Bronchial epithelial cell (primary cell): ENCODE measurements around the gene GLUD1. TPM values are rescaled to one million over a fixed set of nuclear protein-coding genes. Genes with fewer than 3 reads are reported as not detected.
A peak's percentile ranks its signal among the peaks of the same experiment; 100 is the strongest.
"Not testable (repeated sequence)": the region's sequence is repeated elsewhere in the genome, so short reads cannot be mapped to it uniquely, and the experiment has no call there.

Experiments used
- DNase-seq: peaks from one replicate; pipeline ENCODE4 v3.0.0-alpha.2; 2010; ENCODE audit warnings: low read depth
- FAIRE-seq: peaks from 2 replicates; lab custom pipeline; 2011; peaks lifted over from hg19 to GRCh38; lab: Jason Lieb, UNC
- H3K27me3 ChIP-seq: 2 replicates; pipeline ENCODE4 v1.5.1; 2011; ENCODE audit warnings: low read length; ENCODE audit not compliant: control insufficient read depth, insufficient read depth
- H3K36me3 ChIP-seq: 2 replicates; pipeline ENCODE4 v1.5.1; 2011; ENCODE audit warnings: low read length; ENCODE audit not compliant: control insufficient read depth, insufficient read depth
- H3K4me3 ChIP-seq: 2 replicates; pipeline ENCODE4 v1.5.1; 2011; ENCODE audit warnings: mild to moderate bottlenecking, low read depth, low read length, control low read depth
- total RNA-seq: library from RNA; depleted of rRNA; stranded (reverse); fragments of >200 nt; gene quantifications from 2 replicates; pipeline ENCODE4 v1.2.1, GENCODE V29; 2014
- TF ChIP-seq, protein P1 (sequence below): IDR thresholded peaks from 2 replicates; pipeline ENCODE4 v1.5.1; 2011; ENCODE audit warnings: mild to moderate bottlenecking, moderate library complexity, low read length, control low read depth, inconsistent platforms; ENCODE audit not compliant: insufficient read depth, severe bottlenecking

Gene GLUD1
- total RNA-seq, 1 donor from 2014 or later = 225 TPM

DNA sequence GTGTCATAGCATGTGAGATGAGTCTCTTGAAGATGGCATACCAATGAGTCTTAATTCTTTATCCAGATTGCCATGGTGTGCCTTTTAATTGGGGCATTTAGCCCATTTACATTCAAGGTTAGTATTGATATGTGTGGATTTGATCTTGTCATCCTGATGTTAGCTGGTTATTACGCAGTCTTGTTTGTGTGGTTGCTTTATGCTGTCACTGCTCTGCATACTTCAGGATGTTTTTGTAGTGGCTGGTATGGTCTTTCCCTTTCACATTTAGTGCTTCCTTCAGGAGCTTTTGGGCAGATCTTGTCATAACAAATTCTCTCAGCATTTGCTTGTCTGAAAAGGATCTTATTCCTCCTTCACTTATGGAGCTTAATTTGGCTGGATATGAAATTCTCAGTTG lies 58.0 kb downstream of the GLUD1 start:
- H3K27me3 ChIP-seq = peaks cover 4% of the 10 kb centered on the region
- no peaks in the 10 kb centered on the region for H3K36me3 ChIP-seq
- no peak for FAIRE-seq
- H3K4me3 ChIP-seq = no peak overlapping the region
- TF ChIP-seq, protein P1, sequence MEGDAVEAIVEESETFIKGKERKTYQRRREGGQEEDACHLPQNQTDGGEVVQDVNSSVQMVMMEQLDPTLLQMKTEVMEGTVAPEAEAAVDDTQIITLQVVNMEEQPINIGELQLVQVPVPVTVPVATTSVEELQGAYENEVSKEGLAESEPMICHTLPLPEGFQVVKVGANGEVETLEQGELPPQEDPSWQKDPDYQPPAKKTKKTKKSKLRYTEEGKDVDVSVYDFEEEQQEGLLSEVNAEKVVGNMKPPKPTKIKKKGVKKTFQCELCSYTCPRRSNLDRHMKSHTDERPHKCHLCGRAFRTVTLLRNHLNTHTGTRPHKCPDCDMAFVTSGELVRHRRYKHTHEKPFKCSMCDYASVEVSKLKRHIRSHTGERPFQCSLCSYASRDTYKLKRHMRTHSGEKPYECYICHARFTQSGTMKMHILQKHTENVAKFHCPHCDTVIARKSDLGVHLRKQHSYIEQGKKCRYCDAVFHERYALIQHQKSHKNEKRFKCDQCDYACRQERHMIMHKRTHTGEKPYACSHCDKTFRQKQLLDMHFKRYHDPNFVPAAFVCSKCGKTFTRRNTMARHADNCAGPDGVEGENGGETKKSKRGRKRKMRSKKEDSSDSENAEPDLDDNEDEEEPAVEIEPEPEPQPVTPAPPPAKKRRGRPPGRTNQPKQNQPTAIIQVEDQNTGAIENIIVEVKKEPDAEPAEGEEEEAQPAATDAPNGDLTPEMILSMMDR = no peak
- no peak for DNase-seq

DNA sequence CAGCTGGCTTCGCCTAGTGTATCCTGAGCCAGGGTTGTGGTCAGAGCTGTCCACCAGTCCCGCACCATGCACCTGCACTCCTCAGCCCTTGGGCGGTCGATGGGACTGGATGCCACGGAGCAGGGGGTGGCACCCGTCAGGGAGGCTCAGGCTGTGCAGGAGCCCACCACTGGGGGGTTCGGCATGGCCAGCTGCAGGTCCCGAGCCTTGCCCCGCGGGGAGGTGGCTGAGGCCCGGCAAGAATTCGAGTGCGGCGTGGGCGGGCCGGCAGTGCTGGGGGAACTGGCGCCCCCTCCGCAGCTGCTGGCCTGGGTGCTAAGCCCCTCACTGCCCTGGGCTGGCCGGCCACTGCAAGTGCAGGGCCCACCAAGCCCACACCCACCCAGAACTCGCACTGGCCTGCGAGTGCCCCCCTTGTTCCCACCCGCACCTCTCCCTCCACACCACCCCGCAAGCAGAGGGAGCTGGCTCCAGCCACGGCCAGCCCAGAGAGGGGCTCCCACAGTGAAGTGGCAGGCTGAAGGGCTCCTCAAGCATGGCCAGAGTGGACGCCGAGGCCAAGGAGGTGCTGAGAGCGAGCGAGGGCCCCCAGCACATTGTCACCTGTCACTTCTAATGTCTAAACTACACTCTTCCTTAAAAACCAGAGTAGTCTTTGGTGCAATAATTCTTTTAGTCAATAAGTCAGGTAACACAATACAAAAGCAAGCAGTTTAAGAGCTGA lies 63.6 kb downstream of the GLUD1 start:
- FAIRE-seq (no peak), DNase-seq (no peak)
- Histone ChIP-seq H3K27me3 (no peaks in the 10 kb centered on the region), H3K36me3 (no peaks in the 10 kb centered on the region), H3K4me3 (no peak overlapping the region)
- TF ChIP-seq, protein P1 = no peak

DNA sequence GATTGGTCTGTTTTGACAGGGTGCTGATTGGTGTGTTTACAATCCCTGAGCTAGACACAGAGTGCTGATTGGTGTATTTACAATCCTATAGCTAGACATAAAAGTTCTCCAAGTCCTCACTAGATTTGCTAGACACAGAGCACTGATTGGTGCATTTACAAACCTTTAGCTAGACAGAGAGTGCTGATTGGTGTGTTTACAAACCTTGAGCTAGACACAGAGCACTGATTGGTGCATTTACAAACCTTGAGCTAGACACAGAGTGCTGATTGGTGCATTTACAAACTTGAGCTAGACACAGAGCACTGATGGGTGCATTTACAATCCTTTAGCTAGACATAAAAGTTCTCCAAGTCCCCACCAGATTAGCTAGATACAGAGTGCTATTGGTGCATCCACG lies 64.2 kb downstream of the GLUD1 start:
- FAIRE-seq, H3K36me3 ChIP-seq, DNase-seq, H3K27me3 ChIP-seq, H3K4me3 ChIP-seq: not testable (repeated sequence)

DNA sequence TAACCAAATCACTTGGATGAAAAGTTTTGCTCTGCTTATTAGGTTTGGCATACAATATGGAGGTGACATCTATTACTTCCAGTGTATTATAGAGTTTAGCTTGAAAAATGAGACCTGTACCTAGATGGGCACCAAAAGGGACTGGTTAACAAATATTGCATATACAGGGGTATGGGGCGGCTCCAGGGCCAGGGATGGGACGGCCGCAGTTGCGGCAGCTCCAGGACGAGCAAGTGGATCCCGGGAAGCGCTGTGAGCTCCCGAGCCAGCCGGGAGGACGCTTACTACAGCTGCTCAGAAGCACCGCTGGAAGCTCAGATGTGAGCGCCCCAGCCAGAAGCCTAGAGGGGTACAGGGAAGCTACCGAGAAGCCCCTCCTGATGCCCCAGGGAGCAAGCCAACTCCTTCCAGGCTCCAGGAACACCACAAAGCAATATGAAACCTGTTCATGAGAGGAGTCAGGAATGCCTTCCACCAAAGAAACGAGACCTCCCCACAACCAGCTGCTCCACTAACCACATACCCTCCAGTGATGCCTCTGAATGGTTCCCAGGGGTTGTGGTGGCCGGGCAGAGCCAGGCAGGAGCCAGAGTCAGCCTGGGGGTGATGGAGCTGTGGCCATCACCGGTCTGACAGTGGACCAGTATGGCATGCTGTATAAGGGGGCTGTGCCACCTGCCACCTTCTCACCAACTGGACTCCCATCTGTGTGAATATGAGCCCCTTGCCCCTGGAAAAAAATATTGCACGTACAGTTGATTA lies 67.7 kb downstream of the GLUD1 start:
- H3K36me3 ChIP-seq, FAIRE-seq: not testable (repeated sequence)

GRCh38 chr10:87025285-87025958 lies 69.2 kb downstream of the GLUD1 start:
- FAIRE-seq, H3K4me3 ChIP-seq: not testable (repeated sequence)
- DNase-seq = peak; percentile 79

More for the DNA sequence above, 67.7 kb downstream of the GLUD1 start:
- DNase-seq, H3K4me3 ChIP-seq, H3K27me3 ChIP-seq: not testable (repeated sequence)

DNA sequence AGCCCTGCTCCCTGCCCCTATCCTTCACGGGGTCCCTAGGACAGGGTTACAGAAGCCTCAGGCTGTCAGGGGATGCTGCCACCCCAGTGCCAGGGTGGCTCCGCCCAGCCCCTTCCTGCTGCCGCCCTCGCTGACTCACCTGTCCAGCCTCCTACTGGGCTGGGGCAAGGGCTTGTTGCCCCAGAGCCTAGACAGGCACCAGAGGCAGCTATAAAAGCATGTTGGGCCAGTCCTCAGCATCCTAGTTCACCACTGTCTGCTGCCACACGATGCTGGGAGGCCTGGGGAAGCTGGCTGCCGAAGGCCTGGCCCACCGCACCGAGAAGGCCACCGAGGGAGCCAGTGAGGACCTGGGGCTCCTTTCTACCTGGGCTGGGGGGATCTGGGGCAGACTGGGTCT lies 74.6 kb downstream of the GLUD1 start, which contains the start of gene FAM25A:
Gene FAM25A (plus strand): TSS at position 239 of the 400 bp plus-strand sequence. CDS start 31 bp downstream, at position 270.
- H3K27me3 ChIP-seq, H3K36me3 ChIP-seq, FAIRE-seq, H3K4me3 ChIP-seq: not testable (repeated sequence)
- peak; percentile 34 for DNase-seq

More at GRCh38 chr10:87025285-87025958, 69.2 kb downstream of the GLUD1 start:
- not testable (repeated sequence) for H3K36me3 ChIP-seq, H3K27me3 ChIP-seq

DNA sequence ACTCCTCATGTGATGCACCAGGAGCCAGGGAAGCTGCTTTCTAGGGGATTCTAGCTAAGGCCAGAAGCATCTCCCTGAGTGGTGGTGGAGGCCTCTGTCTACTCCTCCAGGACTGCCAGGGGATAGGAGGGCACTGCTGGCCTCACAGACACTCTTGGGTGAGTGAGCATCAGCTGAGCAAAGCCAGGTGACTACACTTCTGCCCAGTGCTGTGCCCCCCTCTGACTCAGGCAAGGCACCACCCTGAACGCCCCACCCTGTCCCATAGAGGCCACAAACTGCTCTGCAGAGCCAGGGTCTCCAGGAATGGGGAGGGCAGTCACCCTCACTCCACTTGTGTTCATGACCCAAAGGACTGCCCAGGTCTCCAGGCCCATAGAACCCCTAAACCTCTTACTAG lies 75.1 kb downstream of the GLUD1 start:
- not testable (repeated sequence) for FAIRE-seq

DNA sequence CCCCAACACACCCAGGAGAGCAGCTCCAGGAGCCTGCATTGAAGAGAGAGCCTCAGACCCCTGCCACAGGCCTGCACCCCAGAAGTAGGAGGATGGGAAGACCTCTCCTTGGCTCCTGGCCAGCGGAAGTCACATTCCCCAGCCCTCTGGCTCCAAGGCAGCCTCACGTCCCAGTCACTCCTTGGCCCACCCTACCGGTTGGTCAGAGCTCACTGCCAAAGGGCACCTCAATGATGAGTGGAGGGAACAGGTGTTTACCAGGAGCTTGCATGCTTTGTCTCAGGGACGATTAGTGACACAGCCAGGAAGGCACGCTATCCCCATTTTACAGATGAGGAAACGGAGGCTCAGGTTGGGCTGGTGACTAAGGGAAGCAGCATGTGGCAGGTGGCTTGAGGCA lies 75.6 kb downstream of the GLUD1 start:
- not testable (repeated sequence) for DNase-seq, FAIRE-seq, H3K27me3 ChIP-seq, H3K4me3 ChIP-seq, H3K36me3 ChIP-seq

More for the DNA sequence above, 75.1 kb downstream of the GLUD1 start:
- not testable (repeated sequence) for H3K36me3 ChIP-seq, H3K4me3 ChIP-seq, H3K27me3 ChIP-seq
- peak; percentile 20 for DNase-seq

- not testable (repeated sequence) for FAIRE-seq, DNase-seq, H3K27me3 ChIP-seq, H3K36me3 ChIP-seq, H3K4me3 ChIP-seq
Observed at GRCh38 chr10:87018127-87018526, 76.5 kb downstream of the GLUD1 start.

- H3K27me3 ChIP-seq, DNase-seq, H3K4me3 ChIP-seq, H3K36me3 ChIP-seq, FAIRE-seq: not testable (repeated sequence)
Observed at GRCh38 chr10:87014986-87015716, 79.5 kb downstream of the GLUD1 start.

- not testable (repeated sequence) for H3K27me3 ChIP-seq, H3K4me3 ChIP-seq, DNase-seq, H3K36me3 ChIP-seq, FAIRE-seq
Observed at GRCh38 chr10:87013528-87013927, 81.1 kb downstream of the GLUD1 start.
